Heart left ventricle (tissue), 16 donors: Measurements from ENCODE around the gene STPG4. TPM values are rescaled to one million over a fixed set of nuclear protein-coding genes. Genes with fewer than 3 reads are reported as not detected.

Experiments
- ATAC-seq, 4 donors: fragments of 200-7000 bp; cut with Tn5 transposase; one replicate each; pipeline ENCODE4 v1.9.1; 2020 to 2022; ENCODE audit warnings: moderate library complexity in 4 of 4, mild to moderate bottlenecking in 3 of 4, moderate number of reproducible peaks in 1 of 4
- DNase-seq, 5 donors: peaks; one replicate each; pipeline ENCODE4 v3.0.0-alpha.2; 2020
- H3K27ac ChIP-seq, 12 donors: fragments of 200-600 bp; sonication (generic) in 4 of 12; one replicate each; pipeline versions ENCODE4 v1.5.0 to v1.8.0; 2016 to 2022; ENCODE audit warnings: mild to moderate bottlenecking in 2 of 12
- H3K27me3 ChIP-seq, 9 donors: fragments of 200-600 bp; sonication (generic) in 2 of 9; one replicate each; pipeline versions ENCODE4 v1.5.1 to v1.8.0; 2016 to 2022; ENCODE audit warnings: mild to moderate bottlenecking in 3 of 9
- H3K36me3 ChIP-seq, 9 donors: fragments of 200-600 bp; sonication (generic) in 2 of 9; one replicate each; pipeline versions ENCODE4 v1.5.0 to v1.8.0; 2018 to 2022; ENCODE audit warnings: mild to moderate bottlenecking in 2 of 9
- H3K4me1 ChIP-seq, 12 donors: fragments of 200-600 bp; sonication (generic) in 4 of 12; one replicate each; pipeline versions ENCODE4 v1.5.0 to v1.8.0; 2016 to 2022; ENCODE audit warnings: mild to moderate bottlenecking in 3 of 12
- H3K4me3 ChIP-seq, 12 donors: fragments of 200-600 bp; sonication (generic) in 4 of 12; one replicate each; pipeline versions ENCODE4 v1.5.0 to v1.8.0; 2017 to 2022; ENCODE audit warnings: mild to moderate bottlenecking in 9 of 12, moderate library complexity in 4 of 12
- H3K9me3 ChIP-seq, 12 donors: fragments of 200-600 bp; sonication (generic) in 4 of 12; one replicate each; pipeline versions ENCODE4 v1.5.0 to v1.8.0; 2016 to 2022; ENCODE audit warnings: mild to moderate bottlenecking in 1 of 12
- POLR2A ChIP-seq, 2 donors: fragments of 450-650 bp; IDR thresholded peaks; one replicate each; pipeline ENCODE4 v1.6.1; 2017; ENCODE audit warnings: antibody characterized with exemption in 2 of 2, mild to moderate bottlenecking in 2 of 2, moderate library complexity in 2 of 2
- WGBS, 4 donors: extraction: QIAGEN DNeasy Blood & Tissue Kit in 2 of 4; methylation state at CpG; one replicate each; pipeline versions ENCODE4 v1.1.5 to v1.1.7; 2013 to 2018; 5-methylcytosine and 5-hydroxymethylcytosine counted together
- intact Hi-C, 10 donors: fragments of 100-400 bp; cut with DNase I; formaldehyde crosslinking; loops; one replicate each; pipeline versions ENCODE4 v1.11.1 to v1.14.2; 2022
- polyA plus RNA-seq, 2 donors: library from polyadenylated mRNA; stranded (reverse); fragments of 200-250 nt; gene quantifications; one replicate each; pipeline ENCODE4 v1.2.3, GENCODE V29; 2013
- total RNA-seq, 9 donors: library from RNA; depleted of rRNA in 2 of 9; stranded (reverse); fragments of >200 nt in 2 of 9; fragmentation: NEBNext Ultra II Directional in 3 of 9; extraction: Animal tissue kit (Norgen Biotek cat#: 25700) in 3 of 9; gene quantifications; one replicate each; pipeline versions ENCODE4 v1.1.0 to v1.2.4, GENCODE V29; 2016 to 2023
- TF ChIP-seq, protein P1 (sequence below), 12 donors: fragments of 200-600 bp; sonication (generic) in 4 of 12; IDR thresholded peaks; one replicate each; pipeline versions ENCODE4 v1.5.0 to v1.8.0; 2018 to 2022; ENCODE audit warnings: antibody characterized with exemption in 12 of 12, mild to moderate bottlenecking in 5 of 12
- donor health status: ischemic (EF 13 %, LVEDD 7.1; RV severe dilation, severe dysfunction).
- donor health status: healthy with polysubstance abuse.
- donor health status: DM: no; HTN: yes; CAD: no.
- donor health status: DM: no; HTN: no; CAD: no.
- donor health status: ischemic (EF 25% LVEDD 6.9; RV normal size, moderate dysfunction).
- donor health status: ischemic (EF 25% LVEDD 5.7; RV mildly dilated, moderate dysfunction).
- donor health status: healthy.
- donor health status: DM: yes; HTN: yes; CAD: no.
- donor health status: ischemic (EF 35%, LVEDD 5.7; RV mildly dilated, moderate dysfunction).
- donor health status: nonischemic (EF 11% LVEDD 7.7; RV severe dilation, severe dysfunction).
- donor health status: DM: yes; HTN: yes; CAD: no.
- donor health status: PGD.
- donor health status: ischemic (EF 29% LVEDD 5.4; RV normal size, mild dysfunction).
- donor health status: nonischemic (EF 23%, LVEDD 6.1; RV moderate dilation, normal function).

The STPG4 gene
- total and polyA plus RNA-seq, 11 donors: 0.52 TPM; not detected in 10

DNA sequence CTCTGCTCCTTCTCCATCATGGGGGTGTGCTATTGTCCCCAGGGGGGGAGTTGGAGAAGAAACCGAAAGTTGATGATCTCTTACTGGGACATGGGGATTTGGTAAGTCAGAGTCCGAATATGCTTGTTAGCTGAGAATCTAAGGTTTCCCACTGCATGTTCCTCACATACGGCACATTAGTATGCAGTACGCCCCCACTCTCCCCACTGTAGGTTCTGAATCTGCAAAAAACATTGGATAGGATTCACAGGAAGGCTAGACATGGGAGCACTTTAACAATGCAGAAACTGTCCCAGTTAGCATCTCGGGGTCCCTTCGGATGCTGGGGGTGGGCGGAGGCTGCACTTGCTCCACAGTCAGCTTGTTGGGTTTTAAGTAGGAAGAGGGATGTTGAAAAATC lies 102.3 kb downstream of the STPG4 start:
- ATAC-seq: no peak
- Histone ChIP-seq H3K36me3 (peaks cover 0 to 55% (median 18%) of the 10 kb centered on the region in 9 donors), H3K4me1 (peaks cover 14 to 65% (median 42%) of the 10 kb centered on the region in 12 donors), H3K27ac (no peak overlapping the region), H3K9me3 (no peaks in the 10 kb centered on the region), H3K4me3 (no peak overlapping the region), H3K27me3 (no peaks in the 10 kb centered on the region)
- intact Hi-C loops: no loop called here
- 85 to 98% (median 92%) methylated on average over 7 of the region's 7 CpGs for WGBS, 4 donors
- DNase-seq: no peak
- TF ChIP-seq POLR2A (IDR thresholded peaks at IDR 0.05): no peak
- TF ChIP-seq, protein P1, sequence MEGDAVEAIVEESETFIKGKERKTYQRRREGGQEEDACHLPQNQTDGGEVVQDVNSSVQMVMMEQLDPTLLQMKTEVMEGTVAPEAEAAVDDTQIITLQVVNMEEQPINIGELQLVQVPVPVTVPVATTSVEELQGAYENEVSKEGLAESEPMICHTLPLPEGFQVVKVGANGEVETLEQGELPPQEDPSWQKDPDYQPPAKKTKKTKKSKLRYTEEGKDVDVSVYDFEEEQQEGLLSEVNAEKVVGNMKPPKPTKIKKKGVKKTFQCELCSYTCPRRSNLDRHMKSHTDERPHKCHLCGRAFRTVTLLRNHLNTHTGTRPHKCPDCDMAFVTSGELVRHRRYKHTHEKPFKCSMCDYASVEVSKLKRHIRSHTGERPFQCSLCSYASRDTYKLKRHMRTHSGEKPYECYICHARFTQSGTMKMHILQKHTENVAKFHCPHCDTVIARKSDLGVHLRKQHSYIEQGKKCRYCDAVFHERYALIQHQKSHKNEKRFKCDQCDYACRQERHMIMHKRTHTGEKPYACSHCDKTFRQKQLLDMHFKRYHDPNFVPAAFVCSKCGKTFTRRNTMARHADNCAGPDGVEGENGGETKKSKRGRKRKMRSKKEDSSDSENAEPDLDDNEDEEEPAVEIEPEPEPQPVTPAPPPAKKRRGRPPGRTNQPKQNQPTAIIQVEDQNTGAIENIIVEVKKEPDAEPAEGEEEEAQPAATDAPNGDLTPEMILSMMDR (IDR thresholded peaks at IDR 0.05): no peak

DNA sequence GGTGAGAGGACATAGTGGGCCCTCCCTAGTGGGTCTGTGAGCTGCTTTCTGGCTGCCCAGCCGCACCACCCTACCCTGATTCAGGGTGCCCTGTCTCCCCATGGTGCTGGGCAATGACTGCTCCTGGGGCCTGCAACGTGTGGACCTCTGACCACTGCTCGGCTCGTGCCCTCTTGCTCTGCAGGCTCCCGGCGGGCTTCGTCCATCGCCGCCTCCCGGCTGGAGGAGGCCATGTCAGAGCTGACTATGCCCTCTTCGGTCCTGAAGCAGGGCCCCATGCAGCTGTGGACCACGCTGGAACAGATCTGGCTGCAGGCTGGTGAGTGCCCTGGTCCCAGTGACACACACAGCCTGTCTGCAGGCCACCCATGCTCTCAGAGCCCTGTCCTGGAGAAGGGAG lies 103.5 kb downstream of the STPG4 start:
- H3K27me3 ChIP-seq: no peaks in the 10 kb centered on the region
- peaks cover 5 to 52% (median 30%) of the 10 kb centered on the region in 12 donors for H3K4me1 ChIP-seq
- WGBS, 4 donors: 90 to 98% (median 94%) methylated on average over 5 to 12 of the region's 12 CpGs
- DNase-seq (no peak), ATAC-seq (no peak)
- H3K4me3 ChIP-seq: no peak overlapping the region
- no peaks in the 10 kb centered on the region for H3K9me3 ChIP-seq
- TF ChIP-seq, protein P1 (IDR thresholded peaks at IDR 0.05): no peak
- no peak for TF ChIP-seq POLR2A (IDR thresholded peaks at IDR 0.05)
- intact Hi-C loops: no loop called here
- H3K27ac ChIP-seq: no peak overlapping the region
- H3K36me3 ChIP-seq: peaks cover 0 to 68% (median 20%) of the 10 kb centered on the region in 9 donors

DNA sequence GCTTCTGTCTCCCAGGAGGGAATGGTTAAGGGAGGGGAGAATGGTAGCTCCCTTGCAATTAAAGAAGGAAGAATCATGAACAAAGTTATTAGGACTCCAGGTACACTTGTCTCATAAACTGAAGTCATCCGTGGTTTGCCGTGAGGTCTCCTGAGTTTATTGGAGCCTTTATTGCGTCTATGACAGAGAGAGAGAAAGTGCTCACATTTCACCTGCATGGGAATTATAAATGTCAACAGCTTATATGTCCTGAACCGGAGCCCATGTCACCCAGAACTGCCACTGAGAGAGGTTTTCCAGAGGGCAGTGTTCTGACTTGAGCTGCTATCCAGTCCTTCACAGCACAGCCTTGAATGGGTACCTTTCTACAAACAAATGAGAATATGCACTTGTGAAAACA lies 104.3 kb downstream of the STPG4 start:
- peak in 3 of 4 donors; percentile 33 to 54 (median 44) for ATAC-seq
- H3K4me1 ChIP-seq: peaks cover 0 to 44% (median 22%) of the 10 kb centered on the region in 12 donors

DNA sequence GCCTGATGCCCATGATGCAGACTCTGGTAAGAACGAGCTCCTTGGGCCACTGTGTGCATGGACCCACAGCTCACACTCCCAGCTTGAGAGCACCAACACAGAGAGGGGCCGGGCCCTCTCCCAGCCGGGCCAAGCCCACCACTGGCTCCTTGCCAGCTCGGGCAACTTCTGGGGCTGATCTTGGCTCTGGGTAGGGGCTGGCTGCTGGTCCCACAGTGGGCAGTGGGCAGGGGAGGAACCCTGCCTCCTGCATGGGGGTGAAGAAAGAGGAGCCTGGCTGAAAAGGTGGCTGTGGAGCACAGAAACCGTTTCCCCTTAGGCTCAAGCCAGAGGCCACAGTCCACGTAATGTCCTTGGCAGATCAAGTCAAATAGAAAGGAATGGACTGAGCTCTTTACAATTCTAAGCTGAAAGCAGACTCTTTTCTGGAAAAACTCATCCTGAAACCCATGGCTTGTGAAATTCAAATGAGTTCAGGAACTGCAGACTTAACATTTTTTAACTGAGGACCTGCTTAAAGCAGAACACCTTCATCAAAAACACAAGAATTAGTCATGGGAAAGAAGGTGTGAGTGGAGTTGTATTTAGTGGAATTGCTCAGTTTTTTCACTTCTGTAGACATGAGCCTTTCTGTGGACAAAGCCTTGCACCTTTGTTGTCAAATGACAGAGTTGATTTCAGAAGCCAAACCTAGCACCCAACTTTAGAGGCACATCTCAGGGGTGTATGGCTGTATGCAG lies 104.9 kb downstream of the STPG4 start:
- DNase-seq (no peak), ATAC-seq (no peak)
- Histone ChIP-seq H3K4me1 (peaks cover 0 to 39% (median 16%) of the 10 kb centered on the region in 12 donors), H3K36me3 (peaks cover 0 to 82% (median 27%) of the 10 kb centered on the region in 9 donors), H3K4me3 (no peak overlapping the region), H3K9me3 (no peaks in the 10 kb centered on the region), H3K27me3 (no peaks in the 10 kb centered on the region), H3K27ac (peak overlapping the region in 9 of 12 donors; percentile 21 to 68 (median 56))
- intact Hi-C loops: no loop called here
- TF ChIP-seq, protein P1 (IDR thresholded peaks at IDR 0.05): no peak
- no peak for TF ChIP-seq POLR2A (IDR thresholded peaks at IDR 0.05)
- WGBS, 4 donors: 78 to 88% (median 81%) methylated on average over 6 of the region's 6 CpGs

More for the DNA sequence above, 104.3 kb downstream of the STPG4 start:
- DNase-seq: peak in 1 of 5 donors; percentile 35
- H3K36me3 ChIP-seq: peaks cover 0 to 76% (median 27%) of the 10 kb centered on the region in 9 donors
- no peaks in the 10 kb centered on the region for H3K27me3 ChIP-seq
- no peak overlapping the region for H3K4me3 ChIP-seq
- H3K27ac ChIP-seq: peak overlapping the region in 6 of 12 donors; percentile 3 to 68 (median 43)
- 57 to 76% (median 63%) methylated on average over 4 of the region's 4 CpGs for WGBS, 4 donors
- TF ChIP-seq POLR2A (IDR thresholded peaks at IDR 0.05): no peak
- TF ChIP-seq, protein P1 (IDR thresholded peaks at IDR 0.05): no peak
- intact Hi-C loops: no loop called here
- H3K9me3 ChIP-seq: no peaks in the 10 kb centered on the region
